ENCODE data around the gene CACNA2D2.
A peak's percentile ranks its signal among the peaks of the same experiment; 100 is the strongest.

CACNA2D2 gene

DNA sequence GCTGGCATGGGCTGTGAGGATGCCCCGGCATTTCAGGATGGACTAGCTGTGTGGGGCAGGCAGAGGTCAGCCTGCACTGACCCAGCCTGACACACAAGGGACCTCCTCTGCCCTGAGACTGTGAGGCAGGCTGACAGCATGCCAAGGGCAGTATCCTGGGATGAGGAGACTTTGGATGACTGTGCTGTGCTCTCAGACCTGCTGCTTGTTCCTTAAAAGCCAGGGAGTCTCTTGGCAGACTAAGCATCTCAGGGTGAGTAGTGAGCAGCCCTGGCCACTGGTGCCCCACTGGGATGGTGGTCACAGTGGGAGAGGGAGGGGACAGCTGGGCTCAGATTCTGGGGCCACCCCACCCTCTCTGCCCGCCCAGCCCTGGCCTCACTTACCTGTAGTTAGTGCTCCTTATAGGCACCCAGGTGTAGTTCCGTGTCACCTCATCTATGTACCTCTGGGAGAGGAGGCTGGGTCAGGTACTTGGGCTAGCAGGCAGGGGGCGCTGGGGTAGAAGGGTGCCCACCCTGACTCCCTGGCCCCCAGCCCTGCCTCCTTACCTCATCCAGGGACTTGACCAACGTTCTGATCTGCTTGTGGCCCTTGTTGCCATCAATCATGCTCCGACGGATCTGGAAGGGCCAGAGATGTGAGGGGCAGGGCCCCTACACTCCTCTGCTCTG, 128.0 kb downstream of the CACNA2D2 start:
- Histone ChIP-seq H3K27ac (ENCODE audit: low read length) (no peak overlapping the region), H3K4me1 (ENCODE audit: insufficient read depth, low read length) (0 out of 2 replicates have a peak, but pooled peaks cover 2% of the 10 kb centered on the region), H3K9me3 (ENCODE audit: insufficient read depth, low read length, severe bottlenecking) (no peaks in the 10 kb centered on the region), H3K9ac (ENCODE audit: low read depth, low read length) (no peak overlapping the region), H3K4me3 (ENCODE audit: low read depth in 1 of 2, low read length in 2 of 2) (no peak overlapping the region), H2AFZ (ENCODE audit: low read depth, low read length) (no peak overlapping the region), H3K36me3 (ENCODE audit: insufficient read depth, low read length) (no peaks in the 10 kb centered on the region), H3K79me2 (ENCODE audit: insufficient read depth, low read length) (no peaks in the 10 kb centered on the region), H3K4me2 (ENCODE audit: insufficient read depth, low read length) (no peak overlapping the region), H3K27me3 (ENCODE audit: insufficient read depth, low read length, poor library complexity) (no peaks in the 10 kb centered on the region), H4K20me1 (ENCODE audit: insufficient read depth, low read length) (no peaks in the 10 kb centered on the region; the same call in 1 of the 2 replicates)
- TF ChIP-seq CTCF (IDR thresholded peaks at IDR 0.05; ENCODE audit: borderline replicate concordance, extremely low read depth, low read length, poor library complexity, severe bottlenecking) = peak; percentile 25
- no peak for TF ChIP-seq EZH2 (IDR thresholded peaks at IDR 0.05; ENCODE audit: borderline replicate concordance, low read depth, low read length, severe bottlenecking)
- no peak for DNase-seq
- no peak for ATAC-seq (ENCODE audit: insufficient read depth, low read depth)

- H2AFZ ChIP-seq (ENCODE audit: low read depth, low read length) = no peak overlapping the region
- H3K4me3 ChIP-seq (ENCODE audit: low read depth in 1 of 2, low read length in 2 of 2) = no peak overlapping the region
- H3K27ac ChIP-seq (ENCODE audit: low read length) = no peak overlapping the region
- 0 out of 2 replicates have a peak, but pooled peaks cover 2% of the 10 kb centered on the region for H3K4me1 ChIP-seq (ENCODE audit: insufficient read depth, low read length)
- H4K20me1 ChIP-seq (ENCODE audit: insufficient read depth, low read length) = no peaks in the 10 kb centered on the region; the same call in 1 of the 2 replicates
- H3K4me2 ChIP-seq (ENCODE audit: insufficient read depth, low read length) = no peak overlapping the region
- no peaks in the 10 kb centered on the region for H3K9me3 ChIP-seq (ENCODE audit: insufficient read depth, low read length, severe bottlenecking)
- H3K9ac ChIP-seq (ENCODE audit: low read depth, low read length) = no peak overlapping the region
- ATAC-seq (ENCODE audit: insufficient read depth, low read depth) (no peak), DNase-seq (no peak)
- no peaks in the 10 kb centered on the region for H3K36me3 ChIP-seq (ENCODE audit: insufficient read depth, low read length)
- TF ChIP-seq EZH2 (IDR thresholded peaks at IDR 0.05; ENCODE audit: borderline replicate concordance, low read depth, low read length, severe bottlenecking) = no peak
- TF ChIP-seq CTCF (IDR thresholded peaks at IDR 0.05; ENCODE audit: borderline replicate concordance, extremely low read depth, low read length, poor library complexity, severe bottlenecking) = no peak
- H3K79me2 ChIP-seq (ENCODE audit: insufficient read depth, low read length) = no peaks in the 10 kb centered on the region
- no peaks in the 10 kb centered on the region for H3K27me3 ChIP-seq (ENCODE audit: insufficient read depth, low read length, poor library complexity)
Measured at GRCh38 chr3:50374363-50375257, 128.8 kb downstream of the CACNA2D2 start.

DNA sequence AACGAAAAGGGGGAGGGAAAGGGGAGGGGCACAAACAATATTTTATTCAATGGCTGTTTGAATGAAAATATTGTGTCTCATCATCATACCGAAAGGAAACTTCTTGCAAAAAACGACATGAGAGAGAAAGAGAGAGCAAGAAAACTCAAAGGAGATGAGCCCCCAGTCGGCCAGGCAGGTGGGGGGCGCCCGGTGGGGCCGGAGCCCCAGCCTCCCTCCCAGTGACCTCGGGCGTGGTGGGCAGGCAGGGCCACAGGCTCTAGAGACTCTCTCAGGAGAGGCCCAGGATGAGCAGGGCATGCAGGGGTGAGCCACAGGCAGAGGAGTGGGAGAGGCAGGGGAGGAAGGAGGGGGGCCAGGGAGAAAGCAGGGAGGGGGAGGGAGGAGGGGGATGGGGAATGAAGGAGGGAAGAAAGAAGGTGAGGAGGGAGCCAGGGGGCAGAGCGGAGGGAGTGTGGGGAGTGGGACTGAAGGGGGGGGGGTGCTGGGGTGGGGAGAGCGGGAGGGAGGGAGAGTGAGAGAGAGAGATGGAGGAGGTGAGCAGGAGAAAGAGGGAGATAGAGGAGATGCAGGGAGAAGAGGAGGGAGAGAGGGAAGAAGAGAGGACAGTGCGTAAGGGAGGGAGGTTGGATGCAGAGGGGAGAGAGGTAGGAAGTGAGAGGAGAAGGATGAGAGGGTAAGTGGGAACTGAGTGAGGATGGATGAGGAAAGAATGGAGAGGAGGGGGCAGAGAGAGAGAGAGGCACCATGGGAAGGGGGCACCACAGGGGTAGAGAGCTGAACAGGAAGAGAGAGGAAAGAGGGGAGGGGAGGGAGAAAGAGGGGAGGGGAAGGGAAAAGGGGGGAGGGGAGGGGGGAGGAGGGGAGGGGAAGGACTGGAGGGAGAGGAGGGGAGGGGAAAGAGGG, 130.0 kb downstream of the CACNA2D2 start:
- no peak for ATAC-seq (ENCODE audit: insufficient read depth, low read depth)

More for the DNA sequence above, 130.0 kb downstream of the CACNA2D2 start:
- no peaks in the 10 kb centered on the region for H3K36me3 ChIP-seq (ENCODE audit: insufficient read depth, low read length)
- peaks cover 1% of the 10 kb centered on the region; the same call in 1 of the 2 replicates for H4K20me1 ChIP-seq (ENCODE audit: insufficient read depth, low read length)
- no peak overlapping the region for H3K9ac ChIP-seq (ENCODE audit: low read depth, low read length)
- TF ChIP-seq EZH2 (IDR thresholded peaks at IDR 0.05; ENCODE audit: borderline replicate concordance, low read depth, low read length, severe bottlenecking) = no peak
- TF ChIP-seq CTCF (IDR thresholded peaks at IDR 0.05; ENCODE audit: borderline replicate concordance, extremely low read depth, low read length, poor library complexity, severe bottlenecking) = no peak
- H2AFZ ChIP-seq (ENCODE audit: low read depth, low read length) = no peak overlapping the region
- no peak overlapping the region for H3K4me2 ChIP-seq (ENCODE audit: insufficient read depth, low read length)
- no peaks in the 10 kb centered on the region for H3K9me3 ChIP-seq (ENCODE audit: insufficient read depth, low read length, severe bottlenecking)
- no peak overlapping the region for H3K4me3 ChIP-seq (ENCODE audit: low read depth in 1 of 2, low read length in 2 of 2)
- 0 out of 2 replicates have a peak, but pooled peaks cover 2% of the 10 kb centered on the region for H3K4me1 ChIP-seq (ENCODE audit: insufficient read depth, low read length)
- no peak for DNase-seq
- H3K27me3 ChIP-seq (ENCODE audit: insufficient read depth, low read length, poor library complexity) = no peaks in the 10 kb centered on the region
- no peaks in the 10 kb centered on the region for H3K79me2 ChIP-seq (ENCODE audit: insufficient read depth, low read length)
- H3K27ac ChIP-seq (ENCODE audit: low read length) = no peak overlapping the region

Measured in DND-41 (cell line).